HepG2 (cell line): Measurements from ENCODE around the gene KCNJ6. TPM values are rescaled to one million over a fixed set of nuclear protein-coding genes. Genes with fewer than 3 reads are reported as not detected.
"Not testable (repeated sequence)": the region's sequence is repeated elsewhere in the genome, so short reads cannot be mapped to it uniquely, and the experiment has no call there.

ENCODE experiments used
- ATAC-seq: fragments of 200-7000 bp; cut with Tn5 transposase; 3 replicates; pipeline ENCODE4 v1.9.1; 2020; ENCODE audit warnings: mild to moderate bottlenecking, moderate library complexity
- BruUV-seq: library from RNA; stranded (reverse); fragments of 400-500 nt; replicated peaks from 2 replicates; lab custom pipeline; 2021; lab: Mats Ljungman, UMichigan
- CTCF ChIA-PET: fragments of 300-600 bp; formaldehyde crosslinking; extraction: SDS; loops from one replicate; lab custom pipeline; 2021; ENCODE audit warnings: low total read pairs, inconsistent platforms, low intra/inter-chr PET ratio; lab: Yijun Ruan, JAX
- POLR2A ChIA-PET: fragments of 350-600 bp; sonication (Branson Sonifier 250); formaldehyde crosslinking; loops from one replicate; lab custom pipeline; 2020; ENCODE audit warnings: antibody characterized with exemption, inconsistent platforms; lab: Yijun Ruan, JAX
- DNase-seq: peaks from one replicate; pipeline ENCODE4 v3.0.0-alpha.2; 2015; ENCODE audit warnings: low spot score
- FAIRE-seq: peaks from 3 replicates; lab custom pipeline; 2011; peaks lifted over from hg19 to GRCh38; lab: Jason Lieb, UNC
- H2AFZ ChIP-seq: one replicate; pipeline ENCODE4 v1.6.1; 2011; ENCODE audit warnings: low read length, inconsistent platforms
- H3K27ac ChIP-seq: fragments of 300-600 bp; 3 replicates; pipeline ENCODE4 v1.8.0; 2011; ENCODE audit warnings: mixed run types, mild to moderate bottlenecking, mixed read lengths, low read length, inconsistent platforms; ENCODE audit not compliant: insufficient read depth; ENCODE audit errors: extremely low read length
- H3K27me3 ChIP-seq, 2 experiments: fragments of 200-600 bp in 1 of 2; 2 replicates in 1 of 2; 3 replicates in 1 of 2; pipeline versions ENCODE4 v1.6.0 to v1.8.0; 2011; ENCODE audit warnings: low read length in 2 of 2, mild to moderate bottlenecking in 2 of 2, moderate library complexity in 2 of 2, inconsistent platforms in 1 of 2; ENCODE audit not compliant: insufficient read depth in 2 of 2, control insufficient read depth in 1 of 2
- H3K36me3 ChIP-seq, 2 experiments: fragments of 200-600 bp in 1 of 2; replicated peaks in 1 of 2; 2 replicates in 1 of 2; 3 replicates in 1 of 2; pipeline versions ENCODE4 v1.5.1 to v1.8.0; 2011; ENCODE audit warnings: low read length in 2 of 2, inconsistent platforms in 1 of 2; ENCODE audit not compliant: insufficient read depth in 2 of 2, control insufficient read depth in 1 of 2
- H3K4me1 ChIP-seq: 2 replicates; pipeline ENCODE4 v1.5.1; 2012; ENCODE audit warnings: low read length, inconsistent platforms; ENCODE audit not compliant: insufficient read depth
- H3K4me2 ChIP-seq: 2 replicates; pipeline ENCODE4 v1.6.0; 2011; ENCODE audit warnings: low read depth, low read length, inconsistent platforms
- H3K4me3 ChIP-seq, 3 experiments: fragments of 200-600 bp in 1 of 3; sonication (generic), shearing (Covaris generic) in 1 of 3; replicated peaks in 1 of 3; 2 replicates each; pipeline ENCODE4 v1.5.1; 2011 to 2016; ENCODE audit warnings: low read length in 3 of 3, inconsistent platforms in 2 of 3, low read depth in 2 of 3, mild to moderate bottlenecking in 2 of 3, control low read depth in 1 of 3, mixed read lengths in 1 of 3; ENCODE audit not compliant: insufficient read depth in 1 of 3
- H3K79me2 ChIP-seq: one replicate; pipeline ENCODE4 v1.6.1; 2011; ENCODE audit warnings: low read length, inconsistent platforms; ENCODE audit not compliant: insufficient read depth
- H3K9ac ChIP-seq: 2 replicates; pipeline ENCODE4 v1.6.0; 2011; ENCODE audit warnings: mild to moderate bottlenecking, low read depth, low read length, inconsistent platforms; ENCODE audit not compliant: insufficient read depth
- H3K9me3 ChIP-seq: 2 replicates; pipeline ENCODE4 v1.5.1; 2012; ENCODE audit warnings: mild to moderate bottlenecking, low read length
- H4K20me1 ChIP-seq: 2 replicates; pipeline ENCODE4 v1.6.0; 2011; ENCODE audit warnings: inconsistent platforms, mild to moderate bottlenecking, low read length, moderate library complexity; ENCODE audit not compliant: insufficient read depth
- JUND ChIP-seq: sonication (generic); formaldehyde crosslinking; IDR thresholded peaks from 2 replicates; pipeline ENCODE4 v1.8.0; 2022; ENCODE audit warnings: mild to moderate bottlenecking, missing genetic modification reagents
- PAWR ChIP-seq: sonication (generic); formaldehyde crosslinking; IDR thresholded peaks from 2 replicates; pipeline ENCODE4 v1.4.0; 2020; ENCODE audit warnings: missing genetic modification reagents, mild to moderate bottlenecking, borderline replicate concordance
- SNAPC5 ChIP-seq: sonication (generic); formaldehyde crosslinking; IDR thresholded peaks from 2 replicates; pipeline ENCODE4 v1.8.1; 2023; ENCODE audit warnings: mild to moderate bottlenecking, missing genetic modification reagents, borderline replicate concordance
- ZBTB14 ChIP-seq: sonication (generic); formaldehyde crosslinking; IDR thresholded peaks from 2 replicates; pipeline ENCODE4 v1.4.0; 2020; ENCODE audit warnings: missing genetic modification reagents
- ZFYVE20 ChIP-seq: sonication (generic); formaldehyde crosslinking; IDR thresholded peaks from 2 replicates; pipeline ENCODE4 v1.8.0; 2023; ENCODE audit warnings: low read depth, mild to moderate bottlenecking, moderate library complexity, missing genetic modification reagents, borderline replicate concordance
- ZNF362 ChIP-seq: sonication (generic); formaldehyde crosslinking; IDR thresholded peaks from 2 replicates; pipeline ENCODE4 v1.4.0; 2020; ENCODE audit warnings: missing genetic modification reagents, mild to moderate bottlenecking, borderline replicate concordance
- ZNF720 ChIP-seq: sonication (generic); formaldehyde crosslinking; IDR thresholded peaks from 2 replicates; pipeline ENCODE4 v1.4.0; 2020; ENCODE audit warnings: missing genetic modification reagents
- ZNF749 ChIP-seq: sonication (generic); formaldehyde crosslinking; IDR thresholded peaks from 2 replicates; pipeline ENCODE4 v1.8.0; 2022; ENCODE audit warnings: mild to moderate bottlenecking, missing genetic modification reagents, moderate library complexity, borderline replicate concordance
- ZNF761 ChIP-seq: sonication (generic); formaldehyde crosslinking; conservative IDR thresholded peaks from 2 replicates; pipeline ENCODE4 v1.4.0; 2020; ENCODE audit warnings: mild to moderate bottlenecking, missing genetic modification reagents
- WGBS: methylation state at CpG from one replicate; pipeline ENCODE4 v1.1.6; 2017; ENCODE audit warnings: low lambda C conversion rate; 5-methylcytosine and 5-hydroxymethylcytosine counted together
- in situ Hi-C: cut with HindIII; loops from 2 replicates; pipeline ENCODE4 v1.10.0; 2017; ENCODE audit warnings: low pct_unique_long_range_greater_than_20kb; ENCODE audit not compliant: extremely low pct_ligation_motif_present
- intact Hi-C: fragments of 100-400 bp; cut with micrococcal nuclease; formaldehyde crosslinking; loops from one replicate; pipeline ENCODE4 v1.10.0; 2022; ENCODE audit not compliant: unreplicated experiment
- polyA plus RNA-seq, 8 experiments: library from polyadenylated mRNA; depleted of rRNA in 3 of 8; stranded (reverse) in 7 of 8; unstranded in 1 of 8; fragments of >200 nt; fragmentation: Illumina TruSeq in 4 of 8; extraction: Trizol in 4 of 8; gene quantifications; 2 replicates each; pipeline versions ENCODE4 v1.2.1 to v1.2.3, GENCODE V29; 2011 to 2016; ENCODE audit warnings: low read depth in 4 of 8, missing spikeins in 1 of 8, mixed read lengths in 1 of 8; ENCODE audit not compliant: insufficient read depth in 1 of 8
- total RNA-seq, 5 experiments: library from RNA; depleted of rRNA; stranded (reverse); fragments of >200 nt; fragmentation: Illumina TruSeq; extraction: Trizol; gene quantifications; 2 replicates each; pipeline ENCODE4 v1.2.3, GENCODE V29; 2016; ENCODE audit warnings: low read depth in 1 of 5

KCNJ6 gene
- total and polyA plus RNA-seq, 2 of the 13 experiments (the other 11 are each of a cell fraction or from before 2014, with no cell fraction given): not detected

- no peak for ATAC-seq
- no peaks in the 10 kb centered on the region; a peak in 1 of 5 replicates for H3K27me3 ChIP-seq
- TF ChIP-seq ZFYVE20 (CRISPR knock-in tag): no peak
- TF ChIP-seq ZNF761 (CRISPR knock-in tag): no peak
- no peak for TF ChIP-seq SNAPC5 (CRISPR knock-in tag)
- no peak for TF ChIP-seq PAWR (CRISPR knock-in tag)
- TF ChIP-seq ZNF720 (CRISPR knock-in tag): no peak
- no peak for TF ChIP-seq JUND (CRISPR knock-in tag)
- TF ChIP-seq ZNF749 (CRISPR knock-in tag): no peak
- no peak for TF ChIP-seq ZNF362 (CRISPR knock-in tag)
- no peak for TF ChIP-seq ZBTB14 (CRISPR knock-in tag)
- 55% methylated on average over 10 of the region's 10 CpGs for WGBS
- intact Hi-C loops (no loop called here), in situ Hi-C loops (no loop called here)
- H3K79me2 ChIP-seq: no peaks in the 10 kb centered on the region
- H3K4me3 ChIP-seq: no peak overlapping the region
- no peak for DNase-seq
- CTCF ChIA-PET: no interaction called here
- H3K27ac ChIP-seq: no peak overlapping the region
- no peak overlapping the region for H3K4me2 ChIP-seq
- FAIRE-seq: no peak
- no peaks in the 10 kb centered on the region for H4K20me1 ChIP-seq
- no peaks in the 10 kb centered on the region for H3K4me1 ChIP-seq
- H2AFZ ChIP-seq: no peak overlapping the region
- POLR2A ChIA-PET: no interaction called here
- no peak overlapping the region for H3K9ac ChIP-seq
- BruUV-seq: no TSS peak
- no peaks in the 10 kb centered on the region for H3K36me3 ChIP-seq
- peaks cover 9% of the 10 kb centered on the region for H3K9me3 ChIP-seq
These were observed 250.8 kb downstream of the KCNJ6 start for GRCh38 chr21:37665230-37666024.

- H2AFZ ChIP-seq, H3K9me3 ChIP-seq, H3K27me3 ChIP-seq, BruUV-seq, H3K36me3 ChIP-seq, CTCF ChIA-PET, H3K27ac ChIP-seq, POLR2A ChIA-PET, H3K9ac ChIP-seq, H3K4me1 ChIP-seq, H3K79me2 ChIP-seq, ATAC-seq, in situ Hi-C loops, DNase-seq, H4K20me1 ChIP-seq, H3K4me3 ChIP-seq, FAIRE-seq, H3K4me2 ChIP-seq, intact Hi-C loops: not testable (repeated sequence)
- WGBS: 100% methylated on average over 1 of the region's 1 CpG
These were observed 254.0 kb downstream of the KCNJ6 start for GRCh38 chr21:37662227-37662626.
